CD4-positive, alpha-beta T cell treated with Interleukin-21 for 1 hour (primary cell): ENCODE measurements around the gene IRF2BPL.

Source experiments
- DNase-seq: peaks from one replicate; pipeline ENCODE4 v3.0.0-alpha.2; 2020

Gene IRF2BPL

DNA sequence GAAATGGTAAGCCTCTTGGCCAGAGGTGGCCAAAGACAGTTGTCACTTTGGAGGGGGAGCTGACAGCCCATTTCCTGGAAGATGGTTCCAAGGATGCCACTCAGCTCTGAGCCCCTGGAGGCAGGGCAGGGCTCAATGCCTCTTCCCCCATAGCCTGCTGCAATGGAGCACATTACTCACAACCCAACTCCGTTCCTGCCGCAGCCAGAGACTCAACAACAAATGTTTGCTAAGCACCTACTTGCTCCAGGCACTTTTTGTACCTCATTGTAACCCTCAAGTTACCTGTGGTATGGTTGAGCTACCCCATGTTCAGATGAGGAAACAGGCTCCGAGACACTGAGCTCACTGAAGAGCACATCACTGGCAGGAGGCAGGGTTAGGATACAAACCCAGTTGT, 19.5 kb downstream of the IRF2BPL start:
- no peak for DNase-seq

DNA sequence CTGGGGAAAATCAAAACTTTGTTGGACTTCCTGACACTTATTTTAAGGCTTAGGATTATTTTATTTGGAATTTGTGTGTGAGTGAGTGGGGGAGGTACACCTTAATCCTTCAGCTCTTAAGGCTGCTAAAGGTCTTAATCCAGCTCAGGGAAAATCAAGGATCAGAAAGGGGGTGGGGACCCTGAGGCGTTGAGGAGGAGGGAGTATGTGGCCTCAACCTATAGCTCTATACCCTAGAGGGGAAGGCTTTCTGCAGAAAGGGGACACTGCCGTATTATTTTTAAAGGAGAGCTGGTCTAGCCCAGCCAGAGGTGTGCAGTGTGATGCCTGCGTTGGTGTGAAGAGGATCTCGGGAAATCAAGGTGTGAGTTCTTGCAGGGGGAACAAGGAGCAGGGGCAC, 20.0 kb downstream of the IRF2BPL start:
- no peak for DNase-seq

DNA sequence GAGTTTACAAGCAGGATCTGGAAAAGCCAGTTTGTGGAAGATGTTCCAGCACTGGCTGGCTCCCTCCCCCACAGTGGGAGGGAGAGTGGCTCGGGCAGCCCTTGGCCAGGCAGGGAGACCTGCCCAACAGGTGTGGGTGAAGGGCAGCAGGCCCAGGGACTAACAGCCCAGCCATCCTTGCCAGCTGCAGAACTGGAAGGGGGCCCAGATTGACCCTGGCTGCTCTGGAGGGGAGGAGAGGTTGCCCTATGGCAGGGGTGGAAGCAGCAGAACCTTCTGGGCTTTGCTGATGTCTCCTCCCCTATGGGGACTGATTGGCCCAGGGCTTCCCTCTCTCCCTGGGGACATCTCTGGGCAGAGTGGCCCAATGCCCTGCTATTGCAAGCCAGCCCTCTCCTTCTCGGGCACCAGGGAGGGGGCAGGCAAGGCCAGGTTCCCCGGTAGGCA, 20.5 kb downstream of the IRF2BPL start:
- DNase-seq, result no peak

DNA sequence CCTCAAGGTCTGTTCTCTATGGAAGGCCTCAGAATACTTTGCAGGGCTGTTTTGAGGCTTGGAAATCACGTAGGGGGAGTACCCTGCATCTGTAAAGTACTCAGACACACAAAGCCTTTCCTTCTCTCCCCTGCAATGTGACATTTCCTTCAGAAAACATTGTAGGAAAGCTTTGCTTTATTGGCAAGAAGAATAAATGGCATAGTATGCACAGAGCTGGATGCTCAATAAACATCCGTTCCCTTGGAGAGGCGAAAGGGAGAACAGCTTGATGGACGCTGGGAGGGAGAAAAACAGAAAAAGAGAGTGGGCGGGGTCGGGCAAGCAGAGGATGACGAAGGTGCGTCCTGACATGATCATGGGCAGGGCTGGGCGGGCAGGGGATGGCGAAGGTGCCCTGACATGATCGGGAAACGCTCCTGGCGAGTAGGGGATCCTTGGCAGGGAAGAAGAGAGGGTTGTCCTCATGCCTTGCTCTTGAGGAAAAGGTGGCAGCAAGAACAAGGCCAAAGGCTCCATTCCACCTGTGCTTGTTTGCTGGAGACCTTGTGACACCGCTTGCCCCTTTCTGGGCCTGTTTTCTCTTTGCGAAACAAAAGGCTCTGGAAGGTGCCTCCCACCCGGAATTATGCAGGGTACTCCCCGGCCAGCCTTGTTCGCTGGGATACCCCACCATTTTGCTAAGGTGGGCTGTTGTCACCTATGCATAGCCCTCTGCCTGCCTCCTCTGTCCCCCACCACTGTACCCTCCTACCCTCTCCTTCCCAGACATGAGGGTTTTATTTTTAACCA, 21.1 kb downstream of the IRF2BPL start:
- DNase-seq, result no peak

DNA sequence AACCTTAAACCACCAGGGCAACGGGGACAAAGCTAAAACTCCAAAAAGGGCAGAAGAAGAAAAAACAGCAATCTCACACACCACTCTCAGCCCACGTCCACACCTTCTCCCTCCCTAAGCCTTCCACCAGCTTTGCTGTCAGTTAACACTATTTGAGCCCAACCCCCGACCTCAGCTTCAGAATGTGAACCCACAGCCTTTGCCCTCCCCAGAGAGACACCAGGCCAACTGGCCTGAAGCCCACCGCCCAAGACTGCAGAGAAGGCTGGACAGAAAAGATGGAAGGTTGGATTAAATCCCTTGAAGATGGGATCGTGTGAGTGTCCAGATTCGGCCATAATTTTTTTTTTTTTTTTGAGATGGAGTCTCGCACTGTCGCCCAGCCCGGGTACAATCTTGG, 22.4 kb downstream of the IRF2BPL start:
- DNase-seq, result no peak

DNA sequence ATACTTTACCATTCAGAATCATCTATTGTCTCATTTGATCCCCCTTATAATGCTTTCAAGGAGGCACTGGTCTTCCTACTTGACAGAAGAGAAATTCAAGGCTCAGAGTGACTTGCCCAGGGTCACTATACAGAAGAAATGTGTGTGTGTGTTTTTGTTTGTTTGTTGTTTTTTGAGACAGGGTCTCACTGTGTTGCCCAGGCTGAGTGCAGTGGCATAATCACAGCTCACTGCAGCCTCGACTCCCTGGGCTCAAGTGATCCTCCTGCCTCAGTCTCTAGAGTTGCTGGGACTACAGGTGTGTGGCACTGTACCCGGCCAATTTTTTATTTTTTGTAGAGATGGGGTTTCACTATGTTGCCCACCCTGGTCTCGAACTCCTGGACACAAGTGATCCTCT, 22.9 kb downstream of the IRF2BPL start:
- no peak for DNase-seq

DNA sequence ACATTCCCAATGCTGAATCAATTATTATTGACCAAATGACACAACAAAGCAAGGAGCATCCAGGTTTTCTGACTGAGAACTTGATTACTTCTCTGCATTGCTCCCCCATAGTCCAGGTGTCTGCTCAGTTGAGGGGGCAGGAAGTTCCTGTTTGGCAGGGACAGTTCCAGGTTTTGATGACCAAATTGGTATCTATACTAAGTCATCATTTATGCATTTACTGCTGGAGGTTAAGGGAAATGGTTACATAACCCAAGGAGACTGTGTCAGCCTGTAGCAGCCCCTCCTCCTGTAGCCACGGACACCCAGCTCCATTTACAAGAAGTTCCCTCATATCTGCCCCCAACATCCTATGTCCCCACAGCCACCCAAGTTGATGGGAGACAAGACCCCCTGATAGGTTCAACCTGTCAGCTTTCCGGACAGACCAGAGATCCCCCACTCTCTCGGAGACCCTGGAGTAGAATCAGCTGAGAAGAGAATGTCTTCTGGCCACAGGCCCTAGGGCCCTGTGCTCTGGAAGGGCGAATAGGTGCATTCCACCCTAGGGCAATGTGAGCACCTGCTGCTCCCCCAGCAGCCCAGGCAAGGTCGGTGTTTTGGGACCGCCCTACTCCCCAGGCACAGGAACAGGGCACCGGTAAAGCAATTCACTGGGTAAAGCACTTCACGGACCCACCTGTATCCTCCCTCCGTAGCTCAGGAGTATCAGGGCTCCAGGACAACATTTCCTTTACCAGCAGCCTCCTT, 23.6 kb downstream of the IRF2BPL start:
- DNase-seq, result no peak

DNA sequence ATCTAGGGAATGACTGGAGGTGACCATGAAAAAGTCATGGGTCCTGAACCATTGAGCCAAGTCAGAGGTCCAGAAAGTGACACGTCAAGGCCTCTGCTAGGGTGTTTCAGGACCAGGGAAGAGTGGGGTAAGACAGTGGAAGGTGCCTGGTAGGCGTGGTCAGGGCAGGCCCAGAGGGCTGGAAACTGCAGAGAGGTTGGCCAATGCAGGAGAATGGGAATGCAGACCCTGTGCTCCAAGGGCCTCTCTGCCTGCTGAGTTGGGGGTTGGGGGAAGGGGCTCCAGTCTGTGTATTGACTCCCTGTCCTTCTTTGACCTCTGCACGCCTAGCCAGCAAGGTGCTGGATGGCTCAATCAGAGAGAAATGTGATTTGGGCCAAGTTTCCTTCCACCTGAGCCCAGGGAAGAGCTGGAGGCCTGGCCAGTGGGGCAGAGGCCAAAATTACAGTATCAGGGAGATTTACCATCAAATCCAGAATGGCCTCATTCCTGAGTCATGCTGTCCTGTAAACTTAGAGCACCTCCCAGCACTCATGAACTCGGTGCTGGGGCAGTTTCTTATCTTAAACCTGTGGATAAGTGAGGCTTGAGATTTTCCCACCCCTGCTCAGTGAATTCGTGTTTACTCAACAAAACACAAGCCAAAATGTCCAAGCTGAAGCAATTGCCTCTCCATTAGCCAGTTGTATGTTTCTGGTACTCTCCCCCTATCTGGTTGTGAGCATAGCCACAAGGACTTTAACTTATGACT, 24.4 kb downstream of the IRF2BPL start:
- no peak for DNase-seq

DNA sequence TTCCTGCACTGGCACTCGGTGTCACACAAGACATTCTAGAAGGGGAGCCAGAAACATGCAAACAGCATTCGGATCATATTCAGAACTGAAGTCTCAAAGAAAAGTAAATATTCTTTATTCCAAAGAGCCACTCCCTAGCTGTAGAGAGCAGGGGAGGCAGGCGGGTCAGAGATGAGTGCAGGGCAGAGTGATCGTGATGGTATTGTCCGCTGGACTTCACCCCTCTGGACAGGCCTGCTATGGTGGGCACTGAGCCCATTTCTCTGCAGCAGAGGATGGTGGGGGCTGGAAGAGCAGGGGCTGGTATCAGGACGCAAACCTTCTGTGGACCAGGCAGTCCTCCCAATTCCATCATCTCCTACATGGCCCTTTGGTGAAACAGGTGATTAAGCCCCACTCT, 25.6 kb downstream of the IRF2BPL start:
- DNase-seq, result no peak

DNA sequence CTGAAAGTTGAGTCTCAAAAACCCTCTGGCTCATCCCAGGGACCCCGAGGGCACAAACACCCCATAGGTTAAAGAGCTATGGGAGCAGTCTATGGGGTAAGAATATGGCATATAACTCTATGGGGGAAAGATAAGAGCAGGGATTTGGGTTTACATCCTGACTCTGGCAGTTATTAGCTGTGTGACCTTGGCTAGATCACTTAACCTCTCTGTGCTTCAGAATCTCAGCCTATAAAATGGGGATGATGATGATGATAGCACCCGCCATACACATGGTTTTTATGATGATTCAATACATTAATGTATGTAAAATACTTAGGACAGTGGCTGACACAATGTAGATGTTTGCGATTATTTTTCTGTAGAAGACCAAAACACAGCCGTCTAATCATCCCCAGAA, 26.2 kb downstream of the IRF2BPL start:
- DNase-seq, result no peak

DNA sequence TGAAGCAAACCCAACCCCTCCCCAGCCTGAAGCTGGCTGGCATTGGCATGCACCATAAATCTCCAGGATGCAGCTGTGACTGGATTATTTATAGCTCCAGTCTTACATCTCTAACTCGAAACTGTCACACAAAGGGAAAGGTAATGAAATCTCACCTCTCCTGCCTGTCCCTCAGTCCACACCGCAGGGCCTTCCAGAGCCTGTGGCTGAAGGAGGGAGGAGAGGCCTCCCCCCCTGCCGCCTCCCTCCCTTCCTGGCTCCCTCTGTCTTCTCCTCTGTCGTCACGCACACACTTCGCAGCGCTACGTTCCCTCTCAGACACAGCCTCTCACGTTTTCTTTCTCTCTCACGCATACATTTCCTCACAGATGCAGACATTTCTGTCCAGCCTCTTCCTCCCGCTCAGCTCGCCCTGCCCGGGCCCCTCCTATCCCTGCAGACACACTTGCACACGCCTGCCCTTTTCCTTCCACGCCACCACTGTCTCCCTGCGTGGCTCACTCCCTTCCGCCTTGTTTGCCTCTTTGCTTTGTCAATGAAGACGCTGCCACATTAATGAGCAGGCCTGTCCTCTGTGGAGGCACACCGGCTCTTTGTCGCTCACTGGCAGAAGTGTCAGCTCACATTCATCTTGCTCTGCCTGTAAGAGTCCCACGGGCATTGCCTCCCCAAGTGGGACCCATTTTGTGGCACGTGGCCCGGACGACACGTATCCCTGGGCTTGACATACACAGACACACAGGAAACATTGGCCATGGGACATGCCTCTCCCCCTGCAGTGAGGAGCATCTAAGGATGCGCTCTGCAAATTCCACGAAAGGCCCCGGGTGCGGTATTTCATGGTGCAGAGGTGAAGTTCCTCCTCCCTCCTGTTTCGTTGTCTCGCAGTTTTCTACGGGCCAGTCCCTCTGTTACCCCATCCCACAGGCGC, 27.9 kb downstream of the IRF2BPL start:
- DNase-seq, result no peak

DNA sequence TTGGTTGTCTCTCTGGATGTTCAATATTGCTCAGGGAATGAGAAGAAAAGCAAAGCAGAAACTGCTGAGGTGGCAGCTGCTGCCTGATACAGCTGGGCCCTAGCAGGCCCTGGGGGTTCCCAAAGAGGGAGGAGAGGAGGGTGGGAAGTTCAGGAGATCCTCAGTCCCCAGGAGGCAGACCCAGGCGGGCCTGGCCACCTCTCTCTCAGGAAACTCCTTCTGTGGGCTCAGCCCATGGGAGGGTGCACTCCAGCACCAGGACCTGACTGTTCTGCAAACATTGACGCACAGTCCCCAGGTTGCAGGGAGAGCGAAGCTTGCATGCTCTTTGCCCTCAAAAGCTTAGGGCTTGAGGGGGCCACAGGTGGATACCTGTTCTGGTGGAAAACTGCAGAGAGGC, 29.6 kb downstream of the IRF2BPL start:
- no peak for DNase-seq

DNA sequence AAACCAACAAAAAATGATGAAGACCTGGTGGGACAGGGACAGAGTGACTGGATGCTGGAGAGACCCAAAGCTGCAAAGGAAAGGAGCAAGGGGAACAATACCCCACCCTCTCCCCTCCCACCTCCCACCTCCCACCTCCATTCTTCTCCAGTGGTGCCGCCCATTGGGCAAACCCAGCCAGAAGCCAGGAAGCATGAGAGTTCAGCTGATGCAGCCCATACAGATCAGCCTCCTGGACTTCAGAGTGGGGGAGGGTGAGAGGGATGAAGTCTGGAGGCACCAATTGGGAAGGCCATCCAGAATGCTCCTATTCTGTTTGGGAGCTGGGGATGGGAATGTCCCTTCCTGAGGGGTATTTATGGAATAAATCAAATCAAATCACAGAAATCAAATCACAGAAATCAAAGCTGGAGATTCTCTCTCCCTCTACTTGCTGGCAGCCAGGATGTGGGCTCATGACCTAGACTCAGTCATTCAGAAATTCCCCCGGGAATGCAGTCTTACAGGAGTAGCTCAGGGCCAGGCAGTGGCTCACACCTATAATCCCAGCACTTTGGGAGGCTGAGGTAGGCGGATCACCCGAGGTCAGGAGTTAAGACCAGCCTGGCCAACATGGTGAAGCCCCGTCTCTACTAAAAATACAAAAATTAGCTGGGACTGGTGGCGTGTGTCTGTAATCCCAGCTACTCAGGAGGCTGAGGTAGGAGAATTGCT, 31.1 kb downstream of the IRF2BPL start:
- no peak for DNase-seq

DNA sequence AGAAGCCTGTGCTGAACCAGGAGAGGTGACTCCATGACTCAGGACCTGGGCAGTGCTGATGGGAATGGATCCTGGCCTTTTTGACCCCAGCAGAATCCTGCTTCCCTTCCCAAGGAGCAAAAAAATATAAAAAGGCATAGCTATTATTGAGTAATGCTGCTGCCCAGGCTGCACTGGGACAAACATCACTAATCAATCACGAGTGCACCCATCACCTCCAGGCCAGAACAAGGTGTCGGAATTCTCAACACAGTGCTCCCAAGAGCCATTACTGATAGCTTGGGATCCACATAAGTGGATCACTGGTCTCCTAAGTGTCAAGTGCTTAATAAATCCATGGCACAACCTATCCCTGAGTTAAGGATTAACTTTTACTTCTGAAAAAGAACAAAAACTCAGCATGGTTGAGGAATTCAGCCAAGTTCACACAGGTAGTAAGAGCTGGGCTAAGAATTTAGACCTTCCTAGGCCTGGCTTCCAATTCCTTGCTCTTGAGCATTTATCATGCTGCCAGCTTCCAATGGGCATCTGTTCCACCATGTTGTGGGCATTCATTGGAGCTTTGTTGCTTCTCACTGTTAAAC, 31.9 kb downstream of the IRF2BPL start:
- DNase-seq, result no peak

DNA sequence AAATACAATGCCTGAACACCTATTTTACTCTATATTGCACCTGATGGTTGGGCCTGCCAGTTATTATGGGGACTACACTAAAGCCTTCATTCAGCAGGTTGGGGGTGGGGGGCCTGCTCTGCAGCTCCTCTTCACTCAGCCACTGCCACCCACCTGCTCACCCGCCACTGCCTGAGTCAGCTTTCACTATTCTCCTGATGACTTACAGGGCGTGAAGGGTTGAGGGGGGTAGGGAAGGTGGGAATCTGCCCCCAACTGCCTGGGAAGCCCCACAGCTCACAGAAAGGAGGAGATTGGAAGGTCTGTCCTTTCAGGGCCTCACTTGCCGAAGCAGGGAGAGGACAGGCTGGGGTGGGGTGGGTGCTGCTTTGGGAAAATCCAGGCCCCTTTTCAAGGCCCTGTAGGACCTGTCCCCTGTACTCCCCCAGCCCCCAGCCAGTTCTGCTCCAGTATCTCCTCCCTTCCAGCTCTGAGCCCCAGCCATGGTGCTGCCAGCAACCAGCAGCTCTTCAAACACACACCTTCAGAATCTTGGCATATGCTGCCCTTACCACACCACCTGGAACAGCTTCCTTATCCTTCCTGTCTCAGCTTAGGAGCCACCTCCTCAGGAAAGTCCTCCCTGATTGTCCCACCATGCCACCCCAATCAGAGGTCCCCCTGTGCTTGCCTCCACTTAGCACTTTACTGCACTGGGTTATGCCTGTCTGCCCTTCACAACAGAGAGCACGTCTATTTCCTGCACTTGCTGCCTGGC, 33.1 kb downstream of the IRF2BPL start:
- no peak for DNase-seq

DNA sequence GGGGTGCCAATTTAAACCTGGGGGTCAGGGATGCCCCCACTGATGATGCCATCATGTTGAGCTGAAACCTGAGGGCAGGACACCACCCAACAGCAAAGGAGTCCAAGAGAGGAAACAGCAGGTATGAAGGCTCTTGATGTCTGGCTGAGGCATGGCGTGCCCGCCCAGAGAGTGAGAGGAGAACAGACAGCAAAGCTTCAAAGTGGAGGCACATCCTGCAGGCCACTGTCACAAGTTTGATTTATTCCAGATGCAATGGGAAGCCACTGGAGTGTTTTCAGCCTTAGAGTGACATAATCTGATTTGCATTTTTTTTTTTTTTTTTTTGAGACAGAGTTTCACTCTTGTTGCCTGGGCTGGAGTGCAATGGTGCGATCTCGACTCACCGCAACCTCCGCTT, 34.8 kb downstream of the IRF2BPL start:
- DNase-seq, result no peak

DNA sequence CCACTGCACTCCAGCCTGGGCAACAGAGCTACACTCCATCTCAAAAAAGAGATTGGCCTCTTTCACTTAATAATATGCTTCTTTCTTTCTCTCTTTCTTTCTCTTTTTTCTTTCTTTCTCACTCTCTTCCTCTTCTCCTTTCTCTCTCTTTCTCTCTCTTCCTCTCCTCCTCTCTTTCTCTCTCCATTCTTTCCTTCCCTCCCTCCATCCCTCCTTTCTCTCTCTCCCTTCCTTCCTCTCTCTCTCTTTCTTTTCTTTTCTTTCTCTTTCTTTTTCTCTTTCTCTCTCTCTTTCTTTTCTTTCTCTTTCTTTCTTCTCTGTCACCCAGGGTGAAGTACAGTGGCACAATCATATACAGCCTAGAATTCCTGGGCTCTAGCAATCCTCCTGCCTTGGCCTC, 38.4 kb downstream of the IRF2BPL start:
- DNase-seq, result no peak

DNA sequence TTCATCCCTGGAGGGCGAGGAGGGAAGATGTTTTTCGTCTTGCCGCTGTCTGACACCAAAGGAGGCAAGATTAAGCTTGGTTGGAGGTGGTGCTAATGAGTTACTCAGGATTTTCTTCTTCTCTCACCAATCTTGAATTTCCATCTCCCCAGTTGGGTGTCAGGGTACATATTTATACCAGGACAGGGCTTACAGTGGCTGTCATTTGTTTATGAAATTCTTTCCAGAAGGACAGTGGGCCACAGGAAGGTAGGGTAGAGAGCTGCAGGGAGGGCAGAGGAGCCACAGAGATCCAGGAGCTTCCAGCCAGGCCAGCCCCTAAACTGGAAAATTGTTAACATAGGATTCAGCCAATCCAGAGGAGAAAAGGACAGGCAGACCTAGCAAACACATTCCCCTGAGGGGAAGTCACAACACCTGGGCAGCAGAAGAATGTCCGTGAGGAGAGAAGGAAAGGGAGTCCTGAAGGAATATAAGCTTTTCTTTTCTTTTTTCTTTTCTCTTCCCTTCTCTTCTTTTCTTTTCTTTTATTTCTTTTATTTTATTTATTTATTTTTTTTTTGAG, 40.5 kb downstream of the IRF2BPL start:
- DNase-seq, result no peak

DNA sequence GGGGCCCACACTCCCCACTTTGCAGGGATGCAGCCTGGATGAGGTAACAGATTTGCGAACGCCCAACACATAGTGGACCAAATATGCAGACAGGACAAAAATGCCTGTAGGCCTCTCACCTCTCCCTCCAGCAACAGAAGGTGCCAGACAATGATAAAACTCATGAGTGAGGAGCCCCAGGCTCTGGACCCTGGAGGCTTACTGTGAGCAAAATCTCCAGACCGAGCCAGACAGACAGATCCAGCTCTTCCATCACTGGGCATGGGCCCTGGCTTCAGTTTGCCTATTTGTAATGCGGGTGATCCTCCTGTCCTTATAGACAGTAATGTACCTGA, 42.3 kb downstream of the IRF2BPL start:
- DNase-seq, result no peak

DNA sequence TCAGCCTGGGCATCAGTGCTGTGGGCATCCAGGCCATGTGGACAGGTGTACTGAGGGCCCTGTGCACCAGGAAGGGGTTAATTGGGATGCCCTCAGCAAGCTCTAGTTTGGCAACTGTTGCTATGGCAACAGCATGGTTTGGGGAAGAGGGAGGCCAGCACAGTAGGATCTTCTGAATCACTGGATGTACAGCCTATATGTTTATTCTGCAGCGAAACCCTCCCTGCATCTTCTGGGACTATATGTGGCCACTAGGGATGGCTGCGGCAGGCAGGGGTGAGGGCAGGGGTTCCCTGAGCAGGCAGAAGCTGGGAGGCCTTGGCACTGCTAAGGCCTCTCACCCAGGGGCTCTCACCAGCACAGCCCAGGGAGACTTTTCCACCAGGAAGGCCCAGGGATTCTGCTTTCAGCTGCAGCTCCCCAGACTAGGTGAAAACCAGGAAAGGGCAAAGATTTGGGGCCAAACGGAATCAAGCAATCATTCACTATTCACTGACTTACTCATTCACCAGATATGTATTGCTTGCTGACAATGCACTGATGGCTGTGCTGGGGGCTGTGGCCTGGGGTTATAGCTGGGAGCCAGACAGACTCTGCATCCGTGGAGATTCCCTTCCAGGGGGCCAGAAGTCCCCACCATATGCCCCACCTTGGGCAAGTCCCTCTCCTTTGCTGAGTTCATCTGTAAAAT, 42.8 kb downstream of the IRF2BPL start:
- no peak for DNase-seq
